ENCODE measurements around the gene ALPL.

DNA sequence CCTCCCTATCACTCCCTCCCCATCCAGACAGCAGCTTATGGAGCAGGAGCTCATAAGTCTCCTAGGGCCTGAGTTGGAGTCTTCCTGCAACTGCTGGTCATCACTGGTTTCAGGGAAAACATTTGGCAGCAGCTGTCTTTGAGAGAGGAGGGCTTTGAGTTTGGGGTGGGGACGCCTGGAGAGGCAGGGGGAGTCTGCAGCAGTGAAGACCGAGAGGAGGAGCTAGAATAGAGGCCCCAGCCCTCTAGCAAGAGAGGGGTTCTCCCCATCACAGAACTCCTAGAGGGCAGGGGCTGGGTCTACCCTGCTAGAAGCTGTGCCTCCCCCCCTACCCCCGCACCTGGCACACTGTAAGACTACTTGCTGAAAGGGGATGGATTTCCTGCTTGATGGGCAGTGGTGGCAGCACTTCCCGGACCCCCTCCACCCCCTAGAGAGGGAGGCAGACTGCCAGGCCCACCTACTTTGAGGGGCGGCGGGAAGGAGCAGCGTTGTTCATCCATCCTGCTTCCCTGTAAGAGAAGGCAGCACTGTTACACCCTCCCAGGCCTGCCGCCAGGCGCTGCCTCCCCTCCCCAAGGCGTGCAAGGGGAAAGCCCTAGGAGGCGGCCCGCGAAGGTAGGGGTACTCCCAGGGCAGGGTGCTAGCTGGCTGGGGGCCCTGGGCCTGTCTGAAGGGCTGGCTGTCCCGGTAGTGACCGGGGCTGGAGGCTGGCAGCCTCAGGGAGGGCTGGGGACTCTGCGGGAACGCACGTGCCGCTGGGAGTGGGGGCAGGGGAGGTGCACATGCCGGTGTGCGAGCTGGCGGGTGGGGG lies 109.5 kb downstream of the ALPL start:
- TF ChIP-seq, protein P1, sequence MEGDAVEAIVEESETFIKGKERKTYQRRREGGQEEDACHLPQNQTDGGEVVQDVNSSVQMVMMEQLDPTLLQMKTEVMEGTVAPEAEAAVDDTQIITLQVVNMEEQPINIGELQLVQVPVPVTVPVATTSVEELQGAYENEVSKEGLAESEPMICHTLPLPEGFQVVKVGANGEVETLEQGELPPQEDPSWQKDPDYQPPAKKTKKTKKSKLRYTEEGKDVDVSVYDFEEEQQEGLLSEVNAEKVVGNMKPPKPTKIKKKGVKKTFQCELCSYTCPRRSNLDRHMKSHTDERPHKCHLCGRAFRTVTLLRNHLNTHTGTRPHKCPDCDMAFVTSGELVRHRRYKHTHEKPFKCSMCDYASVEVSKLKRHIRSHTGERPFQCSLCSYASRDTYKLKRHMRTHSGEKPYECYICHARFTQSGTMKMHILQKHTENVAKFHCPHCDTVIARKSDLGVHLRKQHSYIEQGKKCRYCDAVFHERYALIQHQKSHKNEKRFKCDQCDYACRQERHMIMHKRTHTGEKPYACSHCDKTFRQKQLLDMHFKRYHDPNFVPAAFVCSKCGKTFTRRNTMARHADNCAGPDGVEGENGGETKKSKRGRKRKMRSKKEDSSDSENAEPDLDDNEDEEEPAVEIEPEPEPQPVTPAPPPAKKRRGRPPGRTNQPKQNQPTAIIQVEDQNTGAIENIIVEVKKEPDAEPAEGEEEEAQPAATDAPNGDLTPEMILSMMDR (IDR thresholded peaks at IDR 0.05): no peak
- TF ChIP-seq POLR2AphosphoS5 (IDR thresholded peaks at IDR 0.05) (no peak), POLR2A (IDR thresholded peaks at IDR 0.05) (no peak)

All from stomach (tissue), 4 donors.